CD4-positive, CD25-positive, alpha-beta regulatory T cell (primary cell): ENCODE measurements around the gene ZRSR2. TPM values are rescaled to one million over a fixed set of nuclear protein-coding genes. Genes with fewer than 3 reads are reported as not detected.
"Not testable (repeated sequence)": the region's sequence is repeated elsewhere in the genome, so short reads cannot be mapped to it uniquely, and the experiment has no call there.

Experiments used
- ATAC-seq, 2 donors: fragments of 150-1000 bp; cut with Tn5 transposase; one replicate each; pipeline ENCODE4 v1.10.0; 2021; ENCODE audit warnings: low read depth in 2 of 2, moderate number of reproducible peaks in 2 of 2, moderate library complexity in 1 of 2
- DNase-seq, 3 donors: peaks; one replicate each; pipeline versions ENCODE4 v3.0.0 to v3.0.0-alpha.2; 2012 to 2022; ENCODE audit warnings: mixed read lengths in 1 of 3
- H3K27ac ChIP-seq: one replicate; pipeline ENCODE4 v1.7.0; 2013; ENCODE audit warnings: mild to moderate bottlenecking, low read length; ENCODE audit not compliant: insufficient read depth, poor library complexity, severe bottlenecking
- H3K27me3 ChIP-seq: one replicate; pipeline ENCODE4 v1.7.0; 2013; ENCODE audit warnings: low read length; ENCODE audit not compliant: control insufficient read depth, insufficient read depth
- H3K36me3 ChIP-seq: one replicate; pipeline ENCODE4 v1.7.0; 2013; ENCODE audit warnings: mild to moderate bottlenecking, low read length, moderate library complexity; ENCODE audit not compliant: control insufficient read depth, insufficient read depth
- H3K4me1 ChIP-seq: 2 replicates; pipeline ENCODE4 v1.7.0; 2013; ENCODE audit warnings: mild to moderate bottlenecking, low read length; ENCODE audit not compliant: insufficient read depth, control insufficient read depth, poor library complexity, severe bottlenecking
- H3K4me3 ChIP-seq: one replicate; pipeline ENCODE4 v1.7.0; 2013; ENCODE audit warnings: low read depth, mild to moderate bottlenecking, low read length, moderate library complexity
- H3K9me3 ChIP-seq, 2 experiments: 1 replicate in 1 of 2; 2 replicates in 1 of 2; pipeline ENCODE4 v1.7.0; 2013; ENCODE audit warnings: low read length in 2 of 2, mild to moderate bottlenecking in 1 of 2, moderate library complexity in 1 of 2; ENCODE audit not compliant: control insufficient read depth in 2 of 2
- H3K27ac Mint-ChIP-seq, 3 donors: one replicate each; pipeline ENCODE4 v1.8.0; 2020 to 2022; ENCODE audit warnings: mild to moderate bottlenecking in 3 of 3, mixed read lengths in 3 of 3, moderate library complexity in 2 of 3
- H3K27me3 Mint-ChIP-seq: one replicate; pipeline ENCODE4 v1.8.0; 2022; ENCODE audit warnings: mild to moderate bottlenecking, mixed read lengths
- H3K36me3 Mint-ChIP-seq: one replicate; pipeline ENCODE4 v1.8.0; 2020; ENCODE audit warnings: mixed read lengths
- H3K4me1 Mint-ChIP-seq, 4 donors: one replicate each; pipeline ENCODE4 v1.8.0; 2020 to 2022; ENCODE audit warnings: mixed read lengths in 4 of 4, mild to moderate bottlenecking in 1 of 4
- H3K4me3 Mint-ChIP-seq, 4 donors: one replicate each; pipeline ENCODE4 v1.8.0; 2020 to 2022; ENCODE audit warnings: mild to moderate bottlenecking in 4 of 4, mixed read lengths in 4 of 4, moderate library complexity in 3 of 4
- H3K9me3 Mint-ChIP-seq, 7 donors: one replicate each; pipeline ENCODE4 v1.8.0; 2020 to 2022; ENCODE audit warnings: mixed read lengths in 7 of 7, mild to moderate bottlenecking in 3 of 7, moderate library complexity in 2 of 7
- polyA plus RNA-seq, 4 donors: library from polyadenylated mRNA; unstranded; fragments of 300-500 nt; fragmentation: Illumina TruSeq; gene quantifications; one replicate each; pipeline ENCODE4 v1.2.3, GENCODE V29; 2021
- total RNA-seq: library from RNA; stranded (reverse); gene quantifications from one replicate; pipeline ENCODE4 v1.2.3, GENCODE V29; 2022

ZRSR2 gene
- total RNA-seq: 47.5 TPM
- polyA plus RNA-seq: 10 to 100 TPM; 16.6 to 25.3 (median 19.3) TPM

- H3K36me3 Mint-ChIP-seq: peaks cover 24% of the 10 kb centered on the region
- no peaks in the 10 kb centered on the region for H3K27me3 Mint-ChIP-seq
- DNase-seq (peak; percentile 81 to 97 (median 94)), ATAC-seq (peak; percentile 90 to 91)
- peaks cover 0 to 27% (median 7%) of the 10 kb centered on the region in 4 donors for H3K4me1 Mint-ChIP-seq
- H3K9me3 Mint-ChIP-seq: peaks cover 0 to 1% (median 0%) of the 10 kb centered on the region in 7 donors
- H3K27ac ChIP-seq: peak within 1 kb of the TSS; percentile 93
- H3K9me3 ChIP-seq: no peaks in the 10 kb centered on the region
- H3K4me1 ChIP-seq: peaks cover 31% of the 10 kb centered on the region
- H3K27ac Mint-ChIP-seq: no peak within 1 kb of the TSS
- no peak within 1 kb of the TSS for H3K4me3 Mint-ChIP-seq
- peak within 1 kb of the TSS; percentile 92 for H3K4me3 ChIP-seq
- H3K36me3 ChIP-seq: peaks cover 11% of the 10 kb centered on the region
- no peaks in the 10 kb centered on the region for H3K27me3 ChIP-seq
These were observed at the start of gene ZRSR2 for GRCh38 chrX:15789979-15790768. ZRSR2 (plus strand) TSS chrX:15790484; CDS start chrX:15790496, 12 bp downstream.

DNA sequence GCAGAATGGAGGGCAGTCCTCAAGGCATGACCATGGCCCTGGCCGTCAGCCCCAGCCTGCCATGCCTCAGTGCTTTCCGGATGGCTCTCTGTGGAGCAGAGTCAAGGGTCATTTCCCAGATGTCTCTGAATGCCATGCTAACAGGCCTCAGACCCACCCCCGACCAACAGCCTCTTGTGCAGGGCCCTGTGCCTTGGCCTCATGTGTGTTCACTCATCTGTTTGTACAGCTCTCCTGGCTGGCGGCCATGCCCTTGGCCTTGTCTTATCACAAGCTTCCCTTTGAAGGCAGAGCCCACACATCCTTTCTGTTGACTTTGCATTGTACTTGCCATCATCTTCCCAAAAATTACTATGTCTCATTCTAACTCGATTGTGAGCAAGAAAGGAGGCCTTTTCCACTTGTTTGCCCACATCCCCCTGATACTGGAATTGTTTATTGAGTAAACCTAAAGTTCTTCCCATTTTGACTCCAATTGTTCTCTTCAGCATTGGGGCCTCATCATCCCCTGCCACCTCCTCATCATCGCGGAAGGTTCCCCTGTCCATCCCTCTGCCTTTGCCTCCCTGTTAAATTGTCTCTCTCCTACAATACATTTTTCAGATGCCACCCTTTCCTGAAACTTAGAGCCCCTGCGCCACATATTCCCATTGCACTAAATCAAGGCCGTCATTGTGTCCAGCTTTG lies 46.0 kb upstream of the ZRSR2 start:
- Histone ChIP-seq H3K4me3 (no peak overlapping the region), H3K27ac (no peak overlapping the region), H3K27me3 (no peaks in the 10 kb centered on the region), H3K9me3 (no peaks in the 10 kb centered on the region), H3K4me1 (peaks cover 13% of the 10 kb centered on the region), H3K36me3 (peaks cover 9% of the 10 kb centered on the region)
- peaks cover 56% of the 10 kb centered on the region for H3K36me3 Mint-ChIP-seq
- peak overlapping the region in 2 of 4 donors; percentile 3 to 67 for H3K4me3 Mint-ChIP-seq
- ATAC-seq (no peak), DNase-seq (no peak)
- no peaks in the 10 kb centered on the region for H3K27me3 Mint-ChIP-seq
- H3K9me3 Mint-ChIP-seq: peaks cover 0 to 2% (median 0%) of the 10 kb centered on the region in 7 donors
- H3K27ac Mint-ChIP-seq: peak overlapping the region in 2 of 3 donors; percentile 18 to 71
- peaks cover 25 to 83% (median 47%) of the 10 kb centered on the region in 4 donors for H3K4me1 Mint-ChIP-seq

GRCh38 chrX:15745179-15745578 lies 45.1 kb upstream of the ZRSR2 start:
- ATAC-seq (no peak), DNase-seq (no peak)
- Histone ChIP-seq H3K9me3 (no peaks in the 10 kb centered on the region), H3K4me1 (peaks cover 13% of the 10 kb centered on the region), H3K36me3 (peaks cover 9% of the 10 kb centered on the region), H3K4me3 (no peak overlapping the region), H3K27me3 (no peaks in the 10 kb centered on the region), H3K27ac (no peak overlapping the region)
- H3K9me3 Mint-ChIP-seq: peaks cover 0 to 2% (median 0%) of the 10 kb centered on the region in 7 donors
- peaks cover 59% of the 10 kb centered on the region for H3K36me3 Mint-ChIP-seq
- no peaks in the 10 kb centered on the region for H3K27me3 Mint-ChIP-seq
- peaks cover 27 to 83% (median 48%) of the 10 kb centered on the region in 4 donors for H3K4me1 Mint-ChIP-seq
- H3K4me3 Mint-ChIP-seq: no peak overlapping the region
- H3K27ac Mint-ChIP-seq: peak overlapping the region in 1 of 3 donors; percentile 24

DNA sequence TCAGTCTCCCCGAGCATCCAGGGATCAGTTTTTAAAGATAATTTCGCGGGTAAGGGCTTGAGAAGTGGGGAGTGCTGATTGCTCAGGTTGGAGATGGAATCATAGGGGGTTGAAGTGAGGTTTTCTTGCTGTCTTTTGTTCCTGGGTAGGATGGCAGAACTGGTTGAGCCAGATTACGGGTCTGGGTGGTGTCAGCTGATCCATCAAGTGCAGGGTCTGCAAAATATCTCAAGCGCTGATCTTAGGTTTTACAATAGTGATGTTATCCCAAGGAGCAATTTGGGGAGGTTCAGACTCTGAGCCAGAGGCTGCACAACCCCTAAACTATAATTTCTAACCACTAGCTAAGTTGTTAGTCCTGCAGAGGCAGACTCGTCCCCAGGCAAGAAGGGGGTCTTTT lies 43.6 kb upstream of the ZRSR2 start:
- not testable (repeated sequence) for H3K9me3 Mint-ChIP-seq, H3K27ac ChIP-seq, H3K27me3 ChIP-seq, H3K4me3 ChIP-seq, DNase-seq, ATAC-seq, H3K27me3 Mint-ChIP-seq, H3K9me3 ChIP-seq, H3K36me3 ChIP-seq
- peaks cover 24% of the 10 kb centered on the region for H3K4me1 ChIP-seq
- Mint-ChIP-seq H3K4me1 (peaks cover 33 to 88% (median 54%) of the 10 kb centered on the region in 4 donors), H3K4me3 (peak overlapping the region in 1 of 4 donors; percentile 50), H3K36me3 (peaks cover 55% of the 10 kb centered on the region), H3K27ac (peak overlapping the region in 2 of 3 donors; percentile 44 to 59)

GRCh38 chrX:15747626-15748173 lies 42.6 kb upstream of the ZRSR2 start:
- H3K4me1 ChIP-seq: peaks cover 34% of the 10 kb centered on the region
- H3K27ac ChIP-seq: no peak overlapping the region
- Mint-ChIP-seq H3K4me1 (peaks cover 29 to 88% (median 49%) of the 10 kb centered on the region in 4 donors), H3K9me3 (peaks cover 0 to 2% (median 0%) of the 10 kb centered on the region in 7 donors), H3K36me3 (peaks cover 50% of the 10 kb centered on the region), H3K27ac (peak overlapping the region in 1 of 3 donors; percentile 94), H3K27me3 (peaks cover 7% of the 10 kb centered on the region), H3K4me3 (peak overlapping the region in 1 of 4 donors; percentile 50)
- H3K4me3 ChIP-seq: no peak overlapping the region
- H3K36me3 ChIP-seq: peaks cover 5% of the 10 kb centered on the region
- ATAC-seq (no peak), DNase-seq (no peak)
- H3K27me3 ChIP-seq: no peaks in the 10 kb centered on the region
- no peaks in the 10 kb centered on the region for H3K9me3 ChIP-seq

DNA sequence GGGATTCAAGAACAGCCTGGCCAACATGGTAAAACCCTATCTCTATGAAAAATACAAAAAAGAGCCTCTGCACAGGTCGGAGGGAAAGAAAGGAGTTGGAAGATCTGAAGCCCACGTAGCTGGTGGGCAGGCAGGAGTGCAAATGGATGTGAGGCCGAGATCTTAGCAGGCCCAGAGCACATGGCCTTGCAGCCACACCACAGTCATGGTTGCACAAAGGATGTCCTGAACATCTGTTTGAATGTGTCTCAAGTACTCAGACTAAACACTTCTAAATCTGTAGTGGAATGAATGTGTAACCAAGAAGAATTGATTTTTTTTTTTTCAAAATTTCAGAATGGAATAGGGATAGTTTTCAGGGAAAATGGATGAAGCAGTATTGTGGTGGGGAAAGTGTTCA lies 41.4 kb upstream of the ZRSR2 start:
- H3K9me3 Mint-ChIP-seq: peaks cover 0 to 2% (median 0%) of the 10 kb centered on the region in 7 donors
- no peaks in the 10 kb centered on the region for H3K27me3 ChIP-seq
- H3K36me3 Mint-ChIP-seq: peaks cover 45% of the 10 kb centered on the region
- peak overlapping the region; percentile 27 to 72 (median 69) for H3K4me3 Mint-ChIP-seq
- H3K27ac ChIP-seq: peak overlapping the region; percentile 93
- H3K27me3 Mint-ChIP-seq: peaks cover 7% of the 10 kb centered on the region
- peak in 1 of 3 donors; percentile 12 for DNase-seq
- peaks cover 44% of the 10 kb centered on the region for H3K4me1 ChIP-seq
- peak overlapping the region; percentile 90 to 95 (median 94) for H3K27ac Mint-ChIP-seq
- no peaks in the 10 kb centered on the region for H3K9me3 ChIP-seq
- H3K4me3 ChIP-seq: peak overlapping the region; percentile 68
- no peaks in the 10 kb centered on the region for H3K36me3 ChIP-seq
- ATAC-seq: no peak
- peaks cover 23 to 87% (median 45%) of the 10 kb centered on the region in 4 donors for H3K4me1 Mint-ChIP-seq
